ENCODE measurements around the gene CCDC15.
"Not testable (repeated sequence)": the region's sequence is repeated elsewhere in the genome, so short reads cannot be mapped to it uniquely, and the experiment has no call there.

CCDC15 gene

DNA sequence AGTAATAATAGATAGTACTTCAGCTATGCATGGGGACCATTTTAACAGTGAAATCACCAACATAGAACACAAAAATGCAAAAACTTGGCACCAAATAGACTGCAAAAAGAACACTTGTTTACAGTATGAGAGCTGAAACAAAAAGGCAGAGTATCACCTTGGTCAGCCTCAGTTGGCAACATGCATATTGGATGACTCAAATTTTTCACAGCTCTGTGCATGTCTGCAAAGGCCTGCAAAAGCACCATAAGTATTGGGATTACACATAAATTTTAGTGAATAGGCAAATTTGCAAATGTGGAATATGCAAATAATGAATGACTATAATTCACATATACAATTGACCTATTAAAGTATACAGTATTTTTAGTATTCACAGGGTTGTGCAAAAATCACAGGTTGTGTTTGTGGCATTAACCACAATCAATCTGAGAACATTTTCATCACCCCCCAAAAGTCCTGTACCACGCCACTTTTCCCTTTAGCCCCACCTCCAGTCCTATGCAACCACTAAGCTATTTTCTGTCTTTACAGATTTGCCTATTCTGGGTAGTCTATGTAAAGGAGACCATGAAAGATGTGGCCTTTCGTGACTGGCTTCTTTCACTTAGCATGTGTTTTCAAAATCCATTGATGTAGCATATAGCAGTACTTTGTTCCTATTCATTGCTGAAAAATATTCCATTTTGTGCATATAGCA lies 47.2 kb downstream of the CCDC15 start:
- DNase-seq = no peak

DNA sequence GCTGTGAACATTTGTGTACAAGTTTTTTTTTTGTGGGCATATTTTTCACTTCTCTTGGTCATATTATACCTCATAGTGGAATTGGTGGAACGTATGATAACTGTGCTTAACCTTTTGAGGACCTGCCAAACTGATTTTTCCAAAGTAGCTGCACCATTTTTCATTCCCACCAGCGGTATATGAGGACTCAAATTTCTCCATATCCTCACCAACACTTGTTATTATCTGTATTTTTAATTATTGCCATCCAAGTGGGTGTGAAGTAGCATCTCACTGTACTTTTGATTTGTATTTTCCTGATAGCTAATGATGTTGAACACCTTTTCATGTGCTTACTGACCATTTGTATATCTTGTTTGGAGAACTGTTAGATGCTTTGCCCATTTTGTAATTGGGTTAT lies 47.8 kb downstream of the CCDC15 start:
- DNase-seq = no peak

DNA sequence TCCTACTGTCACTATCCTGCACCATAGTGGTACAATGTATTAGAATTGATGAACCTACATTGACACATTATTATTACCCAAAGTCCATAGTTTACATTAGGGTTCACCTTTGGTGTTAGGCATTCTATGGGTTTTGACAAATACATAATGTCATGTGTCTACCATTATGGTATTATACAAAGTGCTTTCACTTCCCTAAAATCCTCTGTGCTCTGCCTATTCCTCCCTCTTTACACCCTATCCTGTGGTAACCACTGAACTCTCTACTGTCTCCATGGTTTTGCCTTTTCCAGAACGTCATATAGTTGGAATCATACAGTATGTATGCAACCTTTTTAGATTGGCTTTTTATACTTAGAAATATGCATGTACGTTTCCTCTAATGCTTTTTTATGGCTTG lies 51.5 kb downstream of the CCDC15 start:
- DNase-seq = no peak

DNA sequence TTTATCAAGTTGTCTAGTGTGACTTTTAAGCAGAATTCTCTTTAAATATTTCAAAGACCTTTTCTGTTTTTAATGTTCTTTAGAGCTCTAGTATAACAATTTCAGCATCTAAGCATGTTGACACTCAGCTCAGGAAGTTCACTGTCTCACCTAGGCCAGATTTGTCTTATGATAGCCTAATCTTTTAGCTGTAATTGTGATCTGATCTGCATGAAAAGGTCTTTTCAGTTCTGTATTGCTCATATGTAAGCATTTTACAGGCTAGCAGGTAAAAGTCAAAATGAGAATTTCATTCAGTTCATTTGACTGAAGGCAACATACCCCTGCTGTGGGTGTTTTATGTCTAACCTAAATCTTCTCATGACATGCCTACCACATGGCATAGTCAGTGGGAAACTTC lies 62.4 kb downstream of the CCDC15 start:
- no peak for DNase-seq

GRCh38 chr11:125020342-125020741 lies 66.3 kb downstream of the CCDC15 start:
- DNase-seq = no peak

DNA sequence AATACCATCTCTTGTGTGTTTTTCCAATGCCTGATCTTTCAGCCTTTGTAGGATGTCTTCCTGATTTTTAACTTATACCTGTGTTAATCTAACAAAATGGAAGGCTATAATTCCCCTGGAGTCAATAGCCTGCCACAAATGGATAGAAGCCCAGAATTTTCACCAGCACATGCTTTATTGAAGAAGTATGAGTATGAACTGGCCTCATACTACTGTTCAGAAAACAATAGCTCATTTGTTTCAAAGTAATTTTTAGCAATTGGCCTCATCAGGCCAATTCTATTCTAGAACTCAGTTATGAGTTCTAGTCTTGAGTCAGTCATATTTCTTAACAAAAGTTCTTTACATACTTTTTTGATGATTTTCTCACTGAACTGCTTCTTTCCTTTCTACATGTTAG lies 68.5 kb downstream of the CCDC15 start:
- no peak for DNase-seq

DNA sequence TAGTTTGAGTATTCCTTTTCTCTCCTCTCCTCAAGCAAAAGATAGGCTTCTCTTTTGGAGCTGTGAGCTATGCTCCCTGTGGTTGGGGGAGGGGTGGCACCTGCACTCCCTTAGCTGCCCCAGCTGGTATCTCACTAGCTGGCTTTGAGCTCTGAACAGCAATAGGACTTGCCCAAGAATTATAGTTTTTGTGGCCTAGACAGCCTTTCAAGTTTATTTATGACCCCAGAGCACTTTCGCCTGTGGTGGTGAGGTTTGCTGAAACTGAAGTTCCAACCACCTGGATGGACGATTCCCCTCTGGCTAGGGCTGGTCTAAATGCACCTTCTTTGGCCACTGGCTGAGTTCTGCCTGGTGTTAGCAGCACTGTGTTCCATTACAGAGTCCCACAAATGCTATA lies 72.0 kb downstream of the CCDC15 start:
- no peak for DNase-seq

GRCh38 chr11:125029431-125029830 lies 75.4 kb downstream of the CCDC15 start:
- DNase-seq = not testable (repeated sequence)

- peak; percentile 87 for DNase-seq
These were observed 82.9 kb downstream of the CCDC15 start for GRCh38 chr11:125036933-125037332.

DNA sequence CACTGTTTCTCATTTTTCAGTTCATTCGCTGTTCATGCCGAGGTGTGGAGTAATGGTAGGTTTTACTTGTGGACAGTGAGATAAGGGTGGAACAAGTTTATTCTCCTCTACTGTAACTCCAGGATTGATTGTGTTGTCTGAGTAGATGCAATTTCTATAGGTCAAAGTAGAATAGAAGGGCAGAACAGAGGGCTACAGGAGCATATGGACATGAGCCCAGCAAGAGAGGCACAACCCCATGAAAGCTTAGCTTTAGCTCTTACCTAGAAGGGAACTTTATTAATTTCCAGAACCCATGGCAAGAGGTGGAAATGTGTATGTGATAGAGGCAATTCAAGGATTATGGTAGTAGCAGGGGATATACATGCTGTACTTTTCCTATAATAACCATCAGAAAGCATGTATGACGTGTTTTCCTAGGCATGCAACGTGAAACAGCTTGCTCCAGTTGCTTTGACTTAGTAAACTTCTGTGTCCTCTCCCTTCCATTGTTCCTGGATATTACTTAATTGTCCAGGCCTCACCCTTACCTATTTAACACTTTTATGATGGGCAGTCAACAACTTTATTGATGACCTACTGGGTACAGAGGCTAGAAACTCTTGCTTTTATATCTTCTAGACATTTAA lies 95.3 kb downstream of the CCDC15 start:
- no peak for DNase-seq

DNA sequence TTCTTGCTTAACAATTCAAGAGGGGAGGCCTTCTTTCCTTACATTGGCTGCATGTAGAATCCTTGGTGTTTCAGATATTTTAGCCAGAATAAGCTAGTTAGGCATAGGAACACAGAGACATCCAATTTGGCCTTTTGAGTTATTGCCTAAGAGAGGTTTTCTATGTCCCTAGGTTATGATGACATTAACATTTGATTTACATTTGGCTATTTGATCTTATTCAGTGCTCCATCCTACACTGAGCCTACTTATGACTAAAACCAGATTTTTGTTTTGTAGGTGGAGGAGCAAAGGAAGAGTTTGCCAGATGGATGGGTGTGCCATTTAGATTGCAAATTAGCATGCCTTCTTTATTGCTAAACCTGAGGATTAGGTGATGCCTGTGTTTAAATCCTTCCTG lies 98.0 kb downstream of the CCDC15 start:
- no peak for DNase-seq

- DNase-seq = no peak
These were observed 99.2 kb downstream of the CCDC15 start for GRCh38 chr11:125053167-125053566.

GRCh38 chr11:125055107-125055715 lies 101.2 kb downstream of the CCDC15 start:
- no peak for DNase-seq

GRCh38 chr11:125056111-125056510 lies 102.1 kb downstream of the CCDC15 start:
- DNase-seq = not testable (repeated sequence)

- no peak for DNase-seq
These were observed 103.1 kb downstream of the CCDC15 start for GRCh38 chr11:125056931-125057692.

DNA sequence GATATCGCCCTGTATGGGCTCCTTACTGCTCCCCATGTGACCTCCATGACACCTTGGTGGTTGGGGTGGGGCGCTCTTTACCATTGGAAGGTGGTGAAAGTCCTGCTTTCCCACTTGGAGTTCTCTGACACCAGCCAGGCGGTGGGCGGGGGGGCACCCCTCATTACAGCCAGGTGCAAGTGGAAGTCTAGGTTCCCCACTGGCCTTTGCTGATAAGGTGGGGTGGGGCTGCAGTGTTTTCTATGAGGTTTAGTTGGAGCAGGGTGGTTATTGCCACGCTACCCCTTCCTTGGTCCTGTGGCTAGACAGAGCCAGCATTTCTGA lies 103.7 kb downstream of the CCDC15 start:
- no peak for DNase-seq

- DNase-seq = no peak
These were observed 107.3 kb downstream of the CCDC15 start for GRCh38 chr11:125061281-125061680.

DNA sequence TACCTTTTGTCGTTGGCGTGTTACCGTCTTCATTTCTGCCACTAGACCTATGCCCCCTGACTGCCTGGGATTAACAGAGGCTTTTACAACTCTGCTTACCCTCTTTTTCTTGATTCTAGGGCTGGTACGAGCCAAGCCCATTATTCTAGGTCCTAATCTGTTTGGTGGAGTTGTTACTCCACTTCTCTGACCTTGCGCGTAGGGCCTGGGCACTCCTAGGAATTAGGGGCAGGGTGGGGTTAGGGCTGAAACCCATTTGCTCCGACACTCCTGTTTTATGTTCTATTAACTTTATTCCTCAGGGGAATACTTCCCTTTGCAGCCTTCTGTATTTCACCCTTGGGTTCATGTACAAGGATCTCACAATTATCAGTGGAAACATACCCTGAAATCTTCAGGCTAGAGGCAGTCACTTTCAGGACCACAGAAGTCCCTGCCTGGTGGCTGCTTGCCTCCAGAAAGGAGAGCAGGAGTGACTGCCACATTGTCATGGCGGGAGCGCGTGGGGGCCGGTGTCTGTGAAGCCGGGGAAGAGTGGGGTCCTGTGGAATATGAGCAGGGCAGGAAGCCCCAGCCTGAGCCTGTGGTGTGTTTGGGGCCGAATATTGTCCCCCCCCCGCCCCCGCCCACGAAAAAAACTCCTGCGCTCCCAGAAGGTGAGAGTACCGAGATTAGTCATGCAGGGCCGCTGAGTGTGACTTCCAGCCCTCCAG lies 108.4 kb downstream of the CCDC15 start:
- DNase-seq = no peak

DNA sequence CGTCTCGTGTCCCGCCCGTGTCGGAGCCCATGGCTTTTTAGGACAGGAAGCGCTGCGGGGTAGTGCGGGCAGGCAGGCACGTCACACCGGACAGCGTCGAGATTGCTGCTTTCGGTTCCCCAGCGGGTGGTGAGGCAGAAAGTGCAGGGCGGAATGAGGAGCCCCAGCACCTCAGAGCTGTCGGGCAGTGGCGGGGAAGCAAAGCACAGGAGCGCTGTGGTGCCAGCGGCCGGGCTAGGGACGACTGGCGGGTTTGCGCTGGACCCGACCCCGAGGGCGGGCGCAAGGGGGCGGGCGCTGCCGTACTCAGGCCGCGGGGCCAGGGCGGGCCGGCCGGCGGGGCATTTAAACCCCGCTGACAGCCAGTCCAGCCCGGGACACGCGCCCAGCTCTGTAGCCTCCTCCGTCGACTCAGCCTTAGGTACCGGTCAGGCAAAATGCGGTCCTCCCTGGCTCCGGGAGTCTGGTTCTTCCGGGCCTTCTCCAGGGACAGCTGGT lies 109.0 kb downstream of the CCDC15 start, which contains the start of gene SLC37A2:
Gene SLC37A2, plus strand, starts transcription at position 375 of the 498 bp plus-strand sequence. Its CDS starts 63 bp downstream, at position 438.
- DNase-seq = peak; percentile 65

DNA sequence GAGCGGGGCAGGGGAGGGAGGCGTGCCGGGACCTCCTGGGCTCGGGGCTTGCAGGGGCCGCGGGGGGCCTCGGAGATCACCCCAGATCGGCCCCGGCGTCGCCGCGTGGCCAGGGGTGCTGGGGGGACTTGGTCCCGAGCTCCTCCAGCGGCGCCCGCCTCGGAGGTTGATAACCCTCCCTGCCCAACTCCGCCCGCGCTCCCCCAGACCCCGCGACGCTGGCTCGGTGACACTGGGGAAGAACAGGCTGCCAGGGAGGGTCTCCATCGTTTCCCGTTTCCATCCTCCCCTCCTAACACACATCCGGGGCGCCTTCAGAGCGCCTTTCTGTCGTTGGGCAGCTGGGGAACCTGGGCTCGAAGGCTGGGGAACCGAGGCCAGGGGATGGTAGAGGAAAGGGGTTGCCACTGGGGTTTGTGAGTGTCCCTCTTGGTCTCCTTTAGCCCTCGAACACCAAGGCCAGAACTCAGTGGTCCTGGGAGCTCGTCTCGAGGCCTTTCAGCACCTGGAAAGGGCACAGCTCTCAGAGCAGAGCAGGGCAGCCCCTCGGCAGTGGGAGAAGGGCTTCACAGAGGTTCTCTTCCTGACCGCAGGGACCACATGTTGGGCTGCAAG lies 109.5 kb downstream of the CCDC15 start:
- DNase-seq = no peak

DNA sequence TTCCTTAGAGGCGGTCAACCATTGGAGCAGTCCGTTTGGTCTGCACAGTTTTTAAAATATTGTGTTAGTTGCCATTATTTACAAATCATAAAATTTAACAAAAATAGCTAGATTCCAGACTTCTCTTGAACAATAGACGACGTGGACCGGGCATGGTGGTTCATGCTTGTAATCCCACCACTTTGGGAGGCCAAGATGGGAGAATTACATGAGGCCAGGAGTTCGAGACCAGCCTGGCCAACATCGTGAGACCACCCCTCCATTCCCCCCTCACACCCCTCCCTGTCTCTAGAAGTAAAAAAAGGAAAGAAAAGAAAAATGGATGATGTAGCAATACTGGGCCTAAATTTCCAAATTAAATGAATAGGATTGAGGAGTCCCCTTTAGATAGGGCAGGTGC lies 110.1 kb downstream of the CCDC15 start:
- no peak for DNase-seq

DNA sequence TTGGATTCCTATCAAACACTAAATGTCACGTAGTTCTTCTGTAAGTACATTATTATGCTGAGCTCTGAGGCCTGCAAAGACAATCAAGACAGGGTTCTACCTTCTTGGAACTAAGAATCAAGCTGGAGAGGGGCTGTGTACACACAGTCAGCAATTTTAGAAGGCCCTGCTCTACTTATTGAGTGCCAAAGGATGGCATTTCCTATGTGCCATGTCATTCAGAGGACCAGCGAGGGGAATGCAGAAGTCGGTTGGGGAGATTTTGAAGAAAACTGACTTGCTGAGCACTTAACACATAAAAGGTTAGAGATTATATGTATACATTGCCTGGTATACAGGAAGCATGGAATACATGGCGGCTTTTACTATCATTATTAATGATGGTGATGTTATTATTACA lies 114.4 kb downstream of the CCDC15 start:
- DNase-seq = no peak
